ENCODE measurements around the gene FERD3L. TPM values are rescaled to one million over a fixed set of nuclear protein-coding genes. Genes with fewer than 3 reads are reported as not detected.

Gene FERD3L, protein sequence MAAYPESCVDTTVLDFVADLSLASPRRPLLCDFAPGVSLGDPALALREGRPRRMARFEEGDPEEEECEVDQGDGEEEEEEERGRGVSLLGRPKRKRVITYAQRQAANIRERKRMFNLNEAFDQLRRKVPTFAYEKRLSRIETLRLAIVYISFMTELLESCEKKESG
- not detected in 5 replicates for total RNA-seq (2022; extraction: Qiagen RNA extraction; ENCODE audit: low read depth)

GRCh38 chr7:19144661-19145433 is at the start of gene FERD3L:
Gene FERD3L (minus strand): TSS chr7:19145421. CDS start chr7:19145362, 59 bp downstream.

DNA sequence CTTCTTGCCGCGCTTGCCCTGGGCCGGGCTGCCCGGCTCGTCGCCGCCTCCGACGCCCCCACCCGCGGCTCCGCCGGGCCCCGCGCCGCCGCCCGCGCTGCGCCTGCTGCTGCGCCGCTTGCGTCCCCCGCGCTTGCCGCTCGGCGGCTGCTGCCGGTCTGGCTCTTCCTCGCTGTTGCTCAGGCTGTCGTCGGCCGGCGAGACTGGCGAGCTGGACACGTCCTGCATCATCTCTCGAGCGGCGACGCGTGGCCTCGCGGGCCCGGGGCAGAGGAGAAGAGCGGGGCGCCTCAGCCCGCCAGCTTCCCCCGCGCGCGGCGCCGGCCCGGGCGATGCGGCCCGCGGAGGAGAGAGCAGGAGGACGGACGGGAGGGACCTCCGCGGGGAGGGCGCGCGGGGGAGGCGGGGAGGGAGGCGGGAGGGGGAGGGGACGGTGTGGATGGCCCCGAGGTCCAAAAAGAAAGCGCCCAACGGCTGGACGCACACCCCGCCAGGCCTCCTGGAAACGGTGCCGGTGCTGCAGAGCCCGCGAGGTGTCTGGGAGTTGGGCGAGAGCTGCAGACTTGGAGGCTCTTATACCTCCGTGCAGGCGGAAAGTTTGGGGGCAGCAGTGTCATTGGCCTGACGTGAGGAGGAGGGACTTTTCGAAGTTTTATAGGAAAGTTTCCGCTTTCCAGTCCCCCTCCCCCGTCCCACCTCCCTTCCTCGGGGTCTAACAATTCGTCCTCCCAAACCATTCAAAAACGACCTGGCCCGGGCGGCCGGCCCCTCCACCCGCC is 27.9 kb downstream of the FERD3L start, which contains the start of gene TWIST1:
TSS of gene TWIST1 (minus strand) at position 546 of the 779 bp plus-strand sequence. CDS start at position 231, 315 bp downstream.

Other genes starting within 250 kb of the FERD3L start
- 1.4 to 4.2 TPM (median 3.6 TPM) in 5 replicates for gene TWIST1, start 27.8 kb downstream of the FERD3L start, total RNA-seq (2022; extraction: Qiagen RNA extraction; ENCODE audit: low read depth)

All from A549 treated with CpdA at 1 μM for 4 hours (cell line).